Measurements from ENCODE around the gene NOTCH2.

NOTCH2 gene

DNA sequence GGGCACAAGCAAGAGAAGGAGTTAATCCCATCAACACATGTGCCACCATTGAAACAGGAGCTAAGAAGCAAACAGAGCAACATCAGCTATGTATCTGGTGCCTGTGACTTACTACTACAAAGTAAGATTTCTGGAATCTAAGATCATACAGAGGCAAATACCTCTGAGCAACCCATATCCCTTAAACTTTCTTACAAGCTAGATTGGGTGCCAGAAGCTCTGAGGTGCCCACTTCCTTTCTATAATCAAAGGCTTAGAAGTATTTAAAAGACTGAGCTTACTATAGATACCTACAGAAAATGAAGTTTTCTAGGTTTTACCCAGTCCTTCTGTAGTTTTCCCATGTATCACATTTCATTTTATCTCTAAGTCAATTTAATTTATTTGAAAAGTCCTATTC lies 128.8 kb downstream of the NOTCH2 start:
- DNase-seq, result no peak

DNA sequence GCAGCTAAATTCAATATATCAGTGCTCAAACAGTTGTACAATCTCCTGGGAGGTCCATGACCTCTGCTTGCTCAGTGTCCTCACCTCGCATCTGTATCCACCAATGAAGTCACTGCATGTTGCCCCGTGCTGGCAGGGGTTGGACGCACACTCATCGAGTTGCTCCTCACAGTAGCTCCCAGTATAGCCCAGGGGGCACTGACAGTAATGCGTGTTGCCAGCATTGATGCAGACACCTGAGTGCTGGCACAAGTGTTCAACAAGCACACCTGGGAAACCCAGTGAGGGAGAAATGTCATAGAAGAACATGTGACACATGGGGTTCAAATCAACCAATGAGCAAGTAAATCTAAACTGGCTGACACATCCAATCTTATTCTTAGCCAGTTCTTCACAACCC lies 132.3 kb downstream of the NOTCH2 start:
- DNase-seq, result no peak

DNA sequence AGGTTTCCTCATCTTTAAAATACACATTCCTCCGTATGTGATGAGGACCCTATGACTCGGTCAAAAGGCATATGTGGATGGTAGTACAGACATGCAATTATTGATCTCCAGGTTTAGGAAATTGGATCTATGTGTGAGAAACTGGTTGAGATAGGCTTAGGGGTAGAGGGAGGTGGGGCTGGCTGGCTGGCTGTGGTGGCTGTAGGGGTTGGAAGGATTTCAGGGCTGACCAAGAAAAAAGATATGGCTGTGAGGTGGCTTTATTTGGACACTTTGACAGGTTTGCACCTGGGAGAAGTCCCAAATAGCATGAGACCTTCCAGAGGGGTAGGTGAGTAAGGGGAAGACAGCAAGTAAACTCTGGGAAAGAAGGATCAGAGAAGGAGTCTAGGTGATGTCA lies 133.5 kb downstream of the NOTCH2 start:
- DNase-seq, result no peak

DNA sequence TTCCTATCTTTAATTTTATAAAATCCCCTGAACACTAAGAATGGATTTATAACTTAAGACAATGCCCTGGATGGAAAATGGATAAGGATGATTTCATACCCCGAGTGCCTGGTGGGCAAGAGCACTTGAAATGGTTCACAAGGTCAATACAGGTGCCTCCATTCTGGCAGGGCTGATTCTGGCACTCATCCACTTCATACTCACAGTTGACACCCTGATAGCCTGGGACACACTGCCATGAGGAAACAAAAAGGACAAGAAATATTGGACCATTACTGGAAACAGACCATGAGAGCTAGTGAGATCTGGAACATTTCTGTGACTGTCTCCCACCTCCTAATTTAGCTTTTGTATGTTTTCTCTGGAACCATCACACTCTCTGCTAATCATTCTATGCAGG lies 134.1 kb downstream of the NOTCH2 start:
- DNase-seq, result no peak

DNA sequence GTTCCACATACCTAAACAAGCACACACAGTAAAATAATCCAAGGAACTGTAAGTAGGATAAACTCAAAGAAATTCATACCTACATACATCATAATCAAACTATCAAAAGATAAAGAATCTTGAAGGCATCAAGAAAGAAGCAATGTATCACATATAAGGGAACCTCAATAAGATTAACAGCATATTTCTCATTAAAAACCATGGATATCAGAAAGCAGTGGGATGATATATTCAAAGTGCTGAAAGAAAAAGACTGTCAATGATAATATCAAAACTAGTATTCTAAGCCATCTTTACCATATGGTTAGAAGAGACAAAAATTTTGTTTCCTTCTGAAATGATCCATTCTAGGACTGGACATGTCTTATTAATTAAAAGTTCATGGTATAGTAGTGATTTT lies 136.1 kb downstream of the NOTCH2 start:
- DNase-seq, result no peak

DNA sequence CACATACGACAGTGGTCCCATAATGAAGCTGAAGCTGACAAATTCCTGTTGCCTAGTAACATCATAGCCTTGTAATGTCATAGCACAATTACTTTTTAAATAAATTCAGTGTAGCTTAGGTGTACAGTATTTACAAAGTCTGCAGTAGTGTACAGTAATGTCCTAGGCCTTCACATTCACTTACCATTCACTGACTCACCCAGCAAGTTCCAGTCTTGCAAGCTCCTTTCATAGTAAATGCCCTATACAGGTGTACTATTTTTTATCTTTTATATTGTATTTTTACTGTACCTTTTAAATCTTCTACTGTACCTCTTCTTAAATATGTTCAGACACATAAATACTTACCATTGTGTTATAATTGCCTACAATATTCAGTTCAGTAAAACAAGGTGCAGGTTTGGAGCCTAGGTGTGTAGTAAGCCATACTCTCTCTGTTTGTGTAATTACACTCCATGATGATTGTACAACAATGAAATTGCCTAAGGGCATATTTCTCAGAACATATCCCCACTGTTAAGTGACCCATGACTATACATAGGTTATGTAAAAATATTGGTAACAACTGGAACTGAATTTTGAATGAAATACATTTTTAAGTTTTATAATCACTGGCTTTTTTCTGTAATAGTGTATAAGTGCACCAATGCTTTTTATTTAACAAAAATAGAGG lies 139.7 kb downstream of the NOTCH2 start:
- DNase-seq, result no peak

DNA sequence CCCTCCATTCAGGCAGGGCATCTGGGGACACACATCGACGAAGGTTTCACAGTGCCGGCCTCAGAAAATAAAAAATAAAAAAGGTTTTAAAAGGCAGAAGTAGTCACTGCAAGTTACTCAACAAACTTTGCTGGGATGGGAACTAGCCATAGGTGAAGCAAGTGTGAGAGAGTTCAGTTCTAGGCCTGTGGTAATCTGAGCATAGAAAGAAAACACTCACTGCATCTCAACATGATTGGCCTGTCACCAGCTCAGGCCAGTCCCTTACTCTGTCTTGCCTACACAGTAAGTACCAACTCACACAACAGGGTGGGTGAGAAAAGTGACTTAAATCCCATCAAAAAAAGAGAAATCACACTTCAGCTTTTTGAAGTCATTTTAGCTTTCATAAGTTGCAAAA lies 142.9 kb downstream of the NOTCH2 start:
- no peak for DNase-seq

DNA sequence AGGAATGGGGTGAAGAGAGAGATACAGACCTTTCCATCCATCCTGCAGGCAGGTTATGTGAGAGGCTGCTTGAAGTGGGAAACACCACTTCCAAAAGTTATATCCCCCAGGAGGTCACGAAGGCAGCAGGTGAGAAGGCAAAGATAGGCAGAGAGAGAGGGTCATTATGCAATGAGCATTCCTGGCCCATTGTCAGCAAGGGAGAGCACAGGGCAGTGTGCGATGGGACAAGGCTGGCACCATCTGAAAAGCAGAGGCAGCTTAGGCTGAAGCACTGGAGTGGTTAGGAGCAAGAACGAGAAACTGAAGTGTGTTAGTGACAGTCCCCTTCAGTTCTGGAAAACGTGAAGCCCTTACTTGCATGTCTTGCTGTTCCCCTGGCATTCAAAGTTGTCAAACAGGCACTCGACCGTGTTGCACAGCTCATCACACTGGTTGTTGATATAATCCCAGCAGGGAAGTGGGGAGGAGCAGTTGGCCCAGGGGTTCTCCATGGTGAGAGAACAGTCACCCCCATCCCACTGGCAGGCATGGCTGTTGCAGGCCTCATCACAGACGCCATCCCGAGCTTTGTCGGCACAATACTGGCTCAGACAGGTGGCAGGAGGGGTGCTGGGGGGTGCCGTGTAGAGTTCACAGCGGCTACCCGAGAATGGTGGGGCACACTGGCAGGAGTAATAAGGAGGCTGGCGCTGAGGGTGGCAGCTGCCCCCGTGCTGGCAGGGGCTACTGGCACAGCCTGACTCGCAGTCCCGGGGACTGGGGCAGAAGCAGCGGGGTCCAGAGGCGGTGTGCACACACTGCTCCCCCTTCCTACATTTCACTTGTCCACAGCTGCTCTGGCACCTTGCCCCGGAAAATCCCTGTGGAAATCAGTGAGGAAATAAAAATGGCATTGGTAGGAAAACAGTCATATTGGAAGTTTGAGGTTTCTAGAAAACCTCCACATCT lies 144.2 kb downstream of the NOTCH2 start:
- DNase-seq, result no peak

DNA sequence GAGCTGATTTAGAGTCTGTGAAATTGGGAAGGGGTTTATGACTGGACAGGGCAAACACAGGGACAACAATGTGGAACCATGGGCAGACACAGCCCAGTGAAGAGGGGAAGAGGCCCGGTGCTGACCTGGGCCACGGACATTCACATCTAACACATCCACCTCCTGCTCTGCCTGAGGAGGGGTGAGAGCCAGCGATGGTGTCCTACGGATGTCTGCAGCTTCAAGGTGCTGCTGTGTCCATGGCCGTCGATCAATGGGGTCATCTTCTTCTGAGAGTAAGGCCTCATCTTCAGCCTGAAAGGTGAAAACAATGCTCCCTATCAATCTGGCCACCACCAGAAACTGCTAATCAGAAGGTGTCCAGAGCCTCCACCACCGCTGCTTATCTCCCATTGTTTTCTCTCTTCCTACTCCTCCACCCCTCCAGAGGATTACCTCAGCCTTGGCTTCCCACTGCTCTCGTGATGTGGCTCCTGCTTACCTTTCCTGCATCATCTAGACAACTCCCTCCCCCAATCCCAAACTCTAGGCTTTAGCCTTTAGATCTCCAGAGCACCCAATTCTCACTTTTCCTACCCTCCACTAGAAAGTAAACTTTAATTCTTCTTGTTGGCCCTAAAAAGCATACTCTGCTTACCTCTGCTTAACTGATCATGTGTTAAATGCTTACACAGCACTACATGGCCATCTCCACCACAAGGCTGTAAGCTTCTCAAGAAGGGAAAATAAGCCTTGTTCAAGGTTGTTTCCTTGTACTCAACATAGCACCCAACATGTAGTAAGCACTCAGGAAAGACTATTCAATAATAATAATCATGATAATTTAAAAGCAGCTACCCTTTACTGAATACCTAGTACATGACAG lies 149.1 kb downstream of the NOTCH2 start:
- no peak for DNase-seq

DNA sequence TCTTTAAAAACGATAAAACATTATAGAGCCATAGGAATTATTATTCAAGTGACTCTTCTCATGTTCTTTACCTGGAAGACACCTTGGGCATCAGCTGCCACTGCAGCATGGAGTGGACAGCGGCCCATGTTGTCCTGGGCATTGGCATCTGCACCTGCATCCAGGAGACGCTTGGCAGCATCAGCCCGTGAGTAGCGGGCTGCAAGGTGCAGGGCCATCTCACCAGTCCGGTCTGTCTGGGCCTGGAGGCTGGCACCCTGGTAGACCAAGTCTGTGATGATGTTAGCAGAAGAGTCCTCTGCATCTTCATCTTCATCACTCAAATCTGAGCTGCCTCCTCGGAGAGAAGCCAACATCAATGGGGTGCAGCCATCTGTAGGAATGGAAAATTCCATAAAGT lies 150.2 kb downstream of the NOTCH2 start:
- DNase-seq, result no peak

DNA sequence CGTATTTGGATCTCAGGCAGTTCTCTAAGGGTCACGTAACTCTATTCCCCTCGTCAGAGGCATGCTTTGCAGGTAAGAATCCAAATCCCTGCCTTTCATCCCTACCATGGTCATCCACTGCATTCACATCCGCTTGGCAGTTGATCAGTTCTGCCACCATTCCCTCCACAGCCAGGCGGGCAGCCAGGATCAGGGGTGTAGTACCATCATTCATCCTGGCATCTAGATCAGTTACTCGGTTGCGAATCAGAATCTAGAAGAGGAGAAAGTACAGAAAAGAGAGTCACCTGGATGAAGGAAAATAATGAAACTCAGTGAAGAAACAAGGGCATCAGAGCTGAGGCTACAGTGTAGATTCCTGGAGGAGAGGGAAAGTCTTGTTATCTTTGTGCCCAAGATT lies 151.2 kb downstream of the NOTCH2 start:
- no peak for DNase-seq

DNA sequence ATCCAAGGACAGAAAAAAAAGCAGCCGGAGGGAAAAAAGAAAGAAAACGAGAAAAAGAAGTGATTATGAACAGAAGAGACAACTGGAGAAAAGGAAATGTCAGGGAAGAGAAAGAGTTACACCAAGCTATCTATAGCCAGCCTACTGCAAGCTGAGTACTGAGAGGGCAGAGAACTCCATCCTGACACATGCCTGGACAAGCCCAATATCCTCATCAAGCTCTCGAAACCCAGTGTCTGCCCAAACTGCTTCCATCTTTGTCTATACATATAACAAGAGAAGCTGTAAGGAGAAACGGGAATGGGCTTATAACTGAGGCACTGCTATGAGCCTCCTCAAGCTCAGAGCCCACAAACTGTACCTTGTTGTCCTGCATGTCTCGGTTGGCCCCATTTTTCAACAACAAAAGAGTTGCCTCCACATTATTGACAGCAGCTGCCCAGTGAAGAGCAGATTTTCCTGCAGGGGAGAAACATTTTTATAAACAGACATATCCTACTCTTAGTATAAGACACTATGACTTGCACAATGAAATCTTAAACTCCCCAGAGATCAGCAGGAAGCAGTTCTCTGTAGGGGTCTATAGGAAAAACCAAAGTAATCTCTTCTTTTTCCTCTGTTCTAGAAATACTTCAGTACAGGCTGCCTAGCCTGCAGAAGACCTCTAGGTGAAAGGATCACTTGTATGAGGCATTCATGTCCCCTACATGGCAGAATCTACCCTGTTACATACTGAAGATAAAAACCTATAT lies 152.0 kb downstream of the NOTCH2 start:
- DNase-seq, result no peak

DNA sequence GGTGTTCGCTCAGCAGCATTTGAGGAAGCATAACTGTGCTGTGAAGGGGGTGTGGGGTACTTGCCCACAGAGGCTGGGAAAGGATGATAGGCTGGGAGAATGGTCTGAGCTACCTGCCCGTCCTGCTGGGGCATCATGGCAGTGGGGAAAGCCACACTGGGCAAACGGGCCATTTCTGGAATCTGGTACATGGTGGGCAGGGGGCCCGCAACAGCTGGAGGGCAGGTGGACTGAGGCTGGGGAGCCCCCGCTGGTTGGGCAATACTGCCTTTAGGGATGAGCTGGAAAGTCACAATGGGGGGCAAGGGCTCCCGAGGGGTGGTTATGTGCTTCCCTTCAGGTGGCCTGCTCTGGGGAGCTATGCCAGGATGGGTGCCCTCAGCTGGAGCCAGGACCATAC lies 153.9 kb downstream of the NOTCH2 start:
- no peak for DNase-seq

DNA sequence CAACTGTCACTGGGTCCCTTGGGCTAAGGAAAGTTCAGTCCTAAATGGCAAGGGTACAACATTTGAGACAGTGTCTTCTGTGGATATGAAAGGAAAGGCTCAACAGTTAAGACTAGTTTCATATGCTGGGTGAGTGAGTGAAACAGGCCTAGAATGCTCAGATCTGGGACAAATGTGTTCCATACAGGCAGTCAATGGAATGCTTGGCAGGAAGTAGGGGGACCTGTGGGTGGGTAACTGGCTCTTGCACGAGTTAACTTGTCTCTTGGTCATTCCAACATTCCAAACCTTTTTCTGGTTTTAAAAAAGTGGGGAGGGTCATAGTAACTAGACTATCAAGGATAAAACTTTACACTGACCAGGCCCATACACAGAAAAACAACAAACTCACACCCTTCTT lies 155.4 kb downstream of the NOTCH2 start:
- DNase-seq, result no peak

DNA sequence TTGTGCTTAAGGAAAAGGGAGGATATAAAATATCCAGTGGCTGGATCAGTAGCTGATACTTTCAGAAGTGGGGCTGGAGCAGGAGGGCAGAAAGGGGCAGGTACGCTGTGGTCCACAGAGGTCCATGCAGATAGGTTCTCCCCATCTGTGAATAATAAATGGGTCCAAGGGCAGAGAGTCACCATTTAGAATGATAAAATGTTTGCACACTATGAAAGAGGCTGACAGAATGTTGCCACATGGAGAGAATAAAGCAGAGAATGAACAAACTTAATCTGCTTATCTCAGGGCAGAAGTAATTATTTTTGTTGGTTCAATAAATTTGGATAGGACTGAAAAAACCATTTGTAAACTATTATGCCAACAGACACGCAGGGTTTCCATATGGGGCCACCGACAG lies 156.5 kb downstream of the NOTCH2 start:
- no peak for DNase-seq

DNA sequence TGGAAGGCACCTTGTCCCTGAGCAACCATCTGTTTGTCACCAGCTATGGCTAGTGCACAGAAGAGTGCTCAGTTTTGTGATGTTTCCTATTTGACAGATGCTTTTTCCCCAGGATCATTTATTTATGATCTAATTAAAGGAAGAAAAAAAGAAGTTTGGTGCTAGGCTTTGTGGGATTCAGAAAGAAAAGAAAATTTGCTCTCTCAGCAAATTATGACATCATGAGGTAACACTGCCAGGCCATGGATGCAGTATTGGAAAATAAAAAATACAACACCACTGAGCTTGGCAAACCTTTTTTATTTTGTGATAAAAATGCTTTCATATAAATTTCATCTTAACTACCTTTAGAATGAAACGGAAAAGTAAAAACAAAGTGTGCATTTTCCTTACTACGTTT lies 157.7 kb downstream of the NOTCH2 start:
- DNase-seq, result no peak

DNA sequence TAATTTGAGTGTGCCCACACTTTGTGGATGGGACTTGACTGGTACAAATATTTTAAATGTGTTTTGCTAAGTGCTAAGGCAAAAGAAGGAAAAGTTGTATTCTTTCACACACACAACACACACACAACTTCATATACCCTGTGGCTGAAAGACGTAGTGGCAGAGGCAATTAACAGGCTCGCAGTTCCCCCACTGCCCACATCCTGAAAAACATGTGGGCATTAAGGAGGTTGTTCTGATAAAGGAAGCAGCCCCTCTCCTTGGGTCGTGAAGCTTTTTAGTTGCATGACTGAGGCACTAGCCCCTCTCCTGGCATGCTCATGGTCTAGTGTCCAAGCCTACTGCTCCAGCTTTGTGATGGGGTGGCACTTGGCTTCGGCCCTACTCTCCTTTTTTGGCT lies 158.8 kb downstream of the NOTCH2 start:
- no peak for DNase-seq

DNA sequence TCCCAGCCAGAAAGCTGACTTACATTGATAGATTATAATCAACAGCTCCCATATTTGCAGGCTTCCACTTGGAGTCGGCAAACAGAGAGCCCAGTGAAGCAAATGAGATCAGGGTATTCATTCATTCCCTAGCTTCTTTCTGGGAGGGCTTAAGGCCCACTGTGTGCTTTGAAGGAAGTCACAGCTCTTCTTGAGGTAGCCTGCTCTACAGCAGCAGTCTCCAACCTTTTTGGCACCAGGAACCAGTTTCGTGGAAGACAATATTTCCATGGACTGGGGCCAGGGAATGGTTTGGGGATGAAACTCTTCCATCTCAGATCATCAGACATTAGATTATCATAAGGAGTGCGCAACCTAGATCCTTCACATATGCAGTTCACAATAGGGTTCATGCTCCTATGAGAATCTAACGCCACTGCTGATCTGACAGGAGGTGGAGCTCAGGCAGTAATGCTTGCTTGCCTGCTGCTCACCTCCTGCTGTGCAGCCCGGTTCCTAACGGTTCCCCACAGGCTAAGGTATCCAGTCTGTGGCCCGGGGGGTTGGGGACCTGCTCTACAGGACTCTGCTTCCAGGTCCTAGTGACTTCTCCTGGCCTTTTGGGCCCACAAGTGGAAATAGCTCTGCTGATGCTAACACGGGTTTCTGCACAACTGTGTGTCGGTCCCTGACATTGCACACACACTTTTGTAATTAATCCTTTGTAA lies 159.4 kb downstream of the NOTCH2 start:
- DNase-seq, result no peak

DNA sequence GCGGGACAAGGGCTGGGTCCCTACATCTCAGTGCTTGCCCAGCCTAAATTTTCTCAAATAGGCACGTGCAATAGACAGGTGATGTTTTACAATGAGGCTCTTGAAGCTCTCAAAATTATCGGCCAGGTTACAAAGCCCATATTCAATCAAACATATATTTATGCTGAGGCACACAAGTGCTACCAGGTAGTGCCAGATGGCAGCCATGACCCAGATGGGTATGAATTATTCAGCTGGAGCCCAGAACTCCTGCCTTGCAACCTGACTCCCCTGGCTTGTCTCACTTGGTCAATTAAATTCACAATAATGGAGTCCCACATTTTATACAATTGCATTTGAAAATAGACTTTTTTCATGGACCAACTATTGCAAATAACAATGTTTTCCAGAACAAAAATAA lies 160.8 kb downstream of the NOTCH2 start:
- no peak for DNase-seq

DNA sequence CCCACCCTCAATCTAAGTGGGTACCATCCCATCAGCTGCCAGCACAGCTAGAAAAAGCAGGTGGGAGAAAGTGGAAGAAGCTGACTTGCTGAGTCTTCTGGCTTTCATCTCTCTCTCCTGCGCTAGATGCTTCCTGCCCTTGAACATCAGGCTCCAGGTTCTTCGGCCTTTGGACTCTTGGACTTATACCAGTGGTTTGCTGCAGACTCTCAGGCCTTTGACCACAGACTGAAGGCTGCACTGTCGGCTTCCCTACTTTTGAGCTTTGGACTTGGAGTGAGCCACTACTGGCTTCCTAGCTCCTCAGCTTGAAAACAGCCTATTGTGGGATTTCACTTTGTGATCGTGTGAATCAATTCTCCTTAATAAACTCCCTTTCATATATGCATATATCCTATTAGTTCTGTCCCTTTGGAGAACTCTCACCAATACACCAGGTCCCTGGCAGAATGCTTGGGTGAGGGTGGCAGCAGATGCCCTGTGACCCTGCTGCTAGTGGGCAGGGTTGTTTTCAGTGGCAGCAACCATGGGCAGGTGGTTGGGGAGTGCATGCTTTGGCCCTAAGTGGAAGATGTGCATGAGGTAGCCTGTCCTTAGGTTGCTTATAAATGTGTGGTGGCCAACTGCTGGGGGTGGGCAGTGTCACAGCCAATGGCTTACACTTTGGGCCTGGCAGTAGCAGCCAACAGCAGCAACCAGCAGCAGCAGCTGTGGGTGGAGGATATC lies 162.4 kb downstream of the NOTCH2 start:
- DNase-seq, result no peak

DNA sequence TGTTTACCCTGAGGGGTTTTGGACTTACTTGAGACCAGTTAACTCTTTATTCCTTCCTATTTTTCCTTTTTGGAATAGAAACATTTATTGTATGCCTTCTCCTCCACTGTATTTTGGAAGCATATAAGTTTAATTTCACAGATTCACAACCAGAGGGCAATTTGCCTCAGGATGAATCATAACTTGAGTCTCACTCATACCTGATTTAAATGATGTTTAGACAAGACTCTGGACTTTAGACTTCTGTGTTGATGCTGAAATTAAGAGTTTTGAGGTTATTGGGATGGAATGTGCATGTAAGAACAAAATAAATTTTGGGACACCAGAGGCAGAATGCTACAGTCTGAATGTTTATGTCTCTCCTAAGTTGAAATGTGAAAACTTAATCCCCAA lies 166.0 kb downstream of the NOTCH2 start:
- DNase-seq, result no peak
